ENCODE results near the gene TSSC4.

TSSC4 gene

GRCh38 chr11:2433106-2433925 is 32.8 kb downstream of the TSSC4 start:
- DNase-seq (ENCODE audit: low read depth), result no peak

- DNase-seq (ENCODE audit: low read depth), result no peak
Measured at GRCh38 chr11:2434008-2434407, 33.5 kb downstream of the TSSC4 start.

GRCh38 chr11:2434506-2435255 is 34.1 kb downstream of the TSSC4 start:
- DNase-seq (ENCODE audit: low read depth), result no peak

GRCh38 chr11:2435288-2436012 is 34.9 kb downstream of the TSSC4 start:
- no peak for DNase-seq (ENCODE audit: low read depth)

- no peak for DNase-seq (ENCODE audit: low read depth)
Measured at GRCh38 chr11:2436013-2436520, 35.5 kb downstream of the TSSC4 start.

- DNase-seq (ENCODE audit: low read depth), result no peak
Measured at GRCh38 chr11:2436521-2437031, 36.0 kb downstream of the TSSC4 start.

- no peak for DNase-seq (ENCODE audit: low read depth)
Measured at GRCh38 chr11:2437516-2437915, 37.0 kb downstream of the TSSC4 start.

GRCh38 chr11:2439820-2440219 is 39.3 kb downstream of the TSSC4 start:
- no peak for DNase-seq (ENCODE audit: low read depth)

GRCh38 chr11:2440646-2441045 is 40.1 kb downstream of the TSSC4 start:
- DNase-seq (ENCODE audit: low read depth), result no peak

GRCh38 chr11:2441171-2441570 is 40.6 kb downstream of the TSSC4 start:
- no peak for DNase-seq (ENCODE audit: low read depth)

- DNase-seq (ENCODE audit: low read depth), result no peak
Measured at GRCh38 chr11:2442589-2442988, 42.0 kb downstream of the TSSC4 start.

- no peak for DNase-seq (ENCODE audit: low read depth)
Measured at GRCh38 chr11:2443406-2443805, 42.9 kb downstream of the TSSC4 start.

GRCh38 chr11:2443881-2444820 is 43.6 kb downstream of the TSSC4 start, which contains the start of gene TRPM5:
TRPM5 (minus strand) TSS chr11:2444514; CDS start chr11:2423036, 21,478 bp downstream.
- peak; percentile 61 for DNase-seq (ENCODE audit: low read depth)

- no peak for DNase-seq (ENCODE audit: low read depth)
Measured at GRCh38 chr11:2444821-2445745, 44.5 kb downstream of the TSSC4 start, which contains the start of gene KCNQ1. KCNQ1 (plus strand) TSS chr11:2445008; CDS start chr11:2445099, 91 bp downstream.

- no peak for DNase-seq (ENCODE audit: low read depth)
Measured at GRCh38 chr11:2445746-2446551, 45.4 kb downstream of the TSSC4 start.

- DNase-seq (ENCODE audit: low read depth), result no peak
Measured at GRCh38 chr11:2446590-2447252, 46.2 kb downstream of the TSSC4 start.

GRCh38 chr11:2447253-2447950 is 46.9 kb downstream of the TSSC4 start:
- no peak for DNase-seq (ENCODE audit: low read depth)
